Measurements from ENCODE around the gene LSAMP.
A peak's percentile ranks its signal among the peaks of the same experiment; 100 is the strongest.
"Not testable (repeated sequence)": the region's sequence is repeated elsewhere in the genome, so short reads cannot be mapped to it uniquely, and the experiment has no call there.

Gene LSAMP

GRCh38 chr3:115788921-115789470 lies 656.3 kb downstream of the LSAMP start:
- no peak for TF ChIP-seq CTCF (IDR thresholded peaks at IDR 0.05; ENCODE audit: extremely low read depth, missing control alignments)
- DNase-seq (ENCODE audit: low spot score) = no peak

GRCh38 chr3:115787818-115788217 lies 657.5 kb downstream of the LSAMP start:
- TF ChIP-seq CTCF (IDR thresholded peaks at IDR 0.05; ENCODE audit: extremely low read depth, missing control alignments) = no peak
- DNase-seq (ENCODE audit: low spot score) = no peak

- no peak for DNase-seq (ENCODE audit: low spot score)
- no peak for TF ChIP-seq CTCF (IDR thresholded peaks at IDR 0.05; ENCODE audit: extremely low read depth, missing control alignments)
Measured at GRCh38 chr3:115785782-115786181, 659.5 kb downstream of the LSAMP start.

GRCh38 chr3:115784739-115785536 lies 660.3 kb downstream of the LSAMP start:
- TF ChIP-seq CTCF (IDR thresholded peaks at IDR 0.05; ENCODE audit: extremely low read depth, missing control alignments) = no peak
- DNase-seq (ENCODE audit: low spot score) = peak; percentile 19

GRCh38 chr3:115783938-115784738 lies 661.1 kb downstream of the LSAMP start:
- peak; percentile 93 for DNase-seq (ENCODE audit: low spot score)
- peak; percentile 98 for TF ChIP-seq CTCF (IDR thresholded peaks at IDR 0.05; ENCODE audit: extremely low read depth, missing control alignments)

GRCh38 chr3:115783426-115783825 lies 661.9 kb downstream of the LSAMP start:
- not testable (repeated sequence) for DNase-seq (ENCODE audit: low spot score)

GRCh38 chr3:115779011-115779410 lies 666.3 kb downstream of the LSAMP start:
- DNase-seq (ENCODE audit: low spot score) = no peak
- TF ChIP-seq CTCF (IDR thresholded peaks at IDR 0.05; ENCODE audit: extremely low read depth, missing control alignments) = no peak

Data from GM20000 (cell line).